NCI-H2227 (cell line): ENCODE results near the gene PTER.
A peak's percentile ranks its signal among the peaks of the same experiment; 100 is the strongest.

Source experiments
- DNase-seq: peaks from one replicate; lab custom pipeline; 2025; ENCODE audit not compliant: unreplicated experiment; lab: John Stamatoyannopoulos, UW

The PTER gene

GRCh38 chr10:16470747-16471146, 33.9 kb downstream of the PTER start:
- no peak for DNase-seq

DNA sequence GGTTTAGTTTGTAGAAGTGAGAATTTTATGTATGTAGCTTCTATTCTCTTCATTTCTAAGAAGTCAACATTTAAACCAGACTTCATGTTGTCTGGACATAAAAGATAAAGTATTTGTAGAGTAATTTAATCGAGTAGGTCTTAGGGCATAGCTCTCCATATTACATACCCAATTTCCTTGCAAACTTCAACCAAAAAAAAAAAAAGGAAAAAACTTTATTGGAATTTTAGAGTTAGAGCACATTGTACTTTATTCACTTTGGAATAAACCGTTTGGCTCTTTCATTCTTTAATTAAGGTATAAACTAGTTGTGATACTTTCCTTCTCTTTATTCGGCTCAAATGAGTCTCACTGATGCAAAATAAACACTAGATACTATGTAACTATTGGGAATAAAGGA, 36.0 kb downstream of the PTER start:
- no peak for DNase-seq

GRCh38 chr10:16477757-16478156, 40.9 kb downstream of the PTER start:
- no peak for DNase-seq

GRCh38 chr10:16478801-16479200, 42.0 kb downstream of the PTER start:
- no peak for DNase-seq

- DNase-seq: no peak
Measured at GRCh38 chr10:16481052-16481728, 44.4 kb downstream of the PTER start.

- no peak for DNase-seq
Measured at GRCh38 chr10:16483241-16483917, 46.6 kb downstream of the PTER start.

DNA sequence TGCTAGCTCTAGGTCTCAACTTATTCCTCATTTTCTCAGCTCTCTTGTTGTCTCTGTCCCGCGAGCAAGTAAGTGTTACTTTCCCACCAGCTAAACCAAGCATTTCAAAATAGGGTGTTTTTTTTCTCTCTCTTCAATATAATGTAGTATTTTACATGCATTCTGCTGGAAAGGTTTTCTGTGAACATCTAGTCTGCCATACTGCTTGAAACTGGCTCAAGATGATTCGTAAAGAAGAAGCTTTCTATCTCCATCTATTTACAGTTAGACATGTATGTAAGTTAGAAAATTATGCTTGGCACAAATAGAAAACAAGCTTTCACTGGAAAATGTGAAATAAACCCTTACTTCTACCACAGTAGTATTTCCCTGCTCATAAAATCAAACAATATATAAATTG, 53.7 kb downstream of the PTER start:
- no peak for DNase-seq

- DNase-seq: peak; percentile 20
Measured at GRCh38 chr10:16491933-16492332, 55.1 kb downstream of the PTER start.

DNA sequence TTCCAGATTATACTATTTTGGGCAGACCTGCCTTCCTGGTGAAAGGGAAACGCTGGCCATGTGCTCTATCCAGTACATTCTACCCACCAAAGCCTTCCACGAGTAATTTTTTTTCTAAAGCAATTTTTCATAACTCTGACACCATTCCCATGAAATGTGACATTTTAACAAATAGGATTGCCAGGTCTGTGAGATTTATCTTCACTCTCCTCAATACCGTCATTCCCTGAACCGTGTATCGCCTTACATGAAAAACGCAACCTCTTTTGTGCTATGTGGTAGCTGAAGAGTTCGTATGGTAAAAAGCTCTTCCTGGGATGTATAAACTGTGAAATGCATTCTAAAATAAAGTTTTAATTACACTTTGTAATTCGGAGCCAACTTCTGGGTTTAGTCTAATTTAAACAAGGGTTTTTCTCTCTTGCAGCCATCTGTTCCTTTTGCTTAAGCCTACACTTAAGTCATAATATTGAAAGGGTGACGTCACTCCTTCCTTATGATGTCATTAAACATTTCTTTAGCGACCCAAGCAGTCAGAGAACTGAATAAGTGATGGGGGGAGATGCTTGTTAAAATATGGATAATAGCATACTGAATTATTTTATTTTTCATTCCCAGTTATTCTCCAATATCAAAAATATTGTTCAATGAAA, 57.2 kb downstream of the PTER start:
- DNase-seq: no peak

- DNase-seq: no peak
Measured at GRCh38 chr10:16497911-16498310, 61.1 kb downstream of the PTER start.

DNA sequence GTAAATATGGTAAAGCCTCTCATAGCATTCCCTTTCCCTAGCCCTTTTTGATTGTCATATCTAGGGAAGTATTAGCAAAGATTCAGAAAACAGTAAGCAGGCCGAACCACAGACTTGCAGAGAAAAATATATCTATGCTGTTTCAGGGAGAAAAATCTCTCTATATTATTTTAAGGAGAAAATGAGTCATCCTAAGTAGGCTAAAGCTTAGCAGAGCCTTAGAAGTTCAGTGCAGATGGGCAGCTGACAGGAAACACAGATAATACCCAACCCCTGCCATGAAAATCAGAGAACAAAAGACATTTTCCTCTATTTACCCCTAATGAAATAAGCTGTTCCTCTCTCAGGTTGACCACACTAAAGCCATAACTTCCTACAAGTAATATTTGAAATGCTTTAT, 68.4 kb downstream of the PTER start:
- DNase-seq: no peak

GRCh38 chr10:16509996-16510395, 73.2 kb downstream of the PTER start:
- DNase-seq: no peak

DNA sequence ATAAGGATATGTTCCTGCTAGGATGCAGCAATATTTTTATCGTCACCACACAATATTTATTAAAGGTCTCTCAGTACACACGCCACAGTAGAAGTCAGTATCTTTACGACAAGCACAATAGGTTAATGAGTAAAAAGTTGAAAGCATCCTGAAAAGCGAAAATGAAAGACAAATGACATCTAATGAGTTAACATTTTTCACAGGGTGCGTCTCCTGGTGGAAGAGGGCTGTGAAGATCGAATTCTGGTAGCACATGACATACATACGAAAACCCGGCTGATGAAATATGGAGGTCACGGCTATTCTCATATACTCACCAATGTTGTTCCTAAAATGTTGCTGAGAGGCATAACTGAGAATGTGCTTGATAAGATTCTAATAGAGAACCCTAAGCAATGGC, 74.0 kb downstream of the PTER start:
- no peak for DNase-seq

- DNase-seq: peak; percentile 4
Measured at GRCh38 chr10:16518822-16519221, 82.0 kb downstream of the PTER start.

DNA sequence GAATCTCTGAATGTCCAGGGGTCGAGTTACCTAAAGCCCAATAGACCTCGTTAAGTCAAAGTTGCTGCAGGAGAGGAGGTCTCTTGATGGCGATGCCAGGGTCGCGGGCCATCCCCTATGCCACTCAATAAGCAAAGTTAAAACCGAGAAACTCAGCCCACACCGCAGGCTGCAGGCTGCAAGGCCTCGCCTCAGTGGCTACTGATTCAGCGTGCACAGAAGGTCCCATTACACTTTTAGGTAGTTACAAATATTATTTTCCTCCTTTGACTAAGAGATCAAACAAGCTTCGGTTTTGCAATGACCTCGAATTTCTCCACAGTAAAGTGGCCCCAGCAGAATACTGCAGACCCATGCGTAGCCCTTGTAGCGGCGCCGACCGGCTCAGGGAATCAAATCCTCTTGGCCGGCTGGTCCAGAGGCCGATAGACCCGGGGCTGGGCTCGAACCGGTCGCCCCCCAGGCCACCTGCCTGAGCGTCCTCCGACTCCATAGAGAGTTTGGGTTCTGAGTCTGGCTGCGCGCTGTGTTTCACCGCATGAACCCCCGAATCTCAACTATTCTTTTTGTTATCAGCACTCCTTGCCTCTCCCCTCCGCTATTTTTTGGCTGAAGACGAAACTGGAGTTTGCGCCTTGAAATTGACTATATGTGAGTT, 82.6 kb downstream of the PTER start:
- DNase-seq: no peak

- peak; percentile 3 for DNase-seq
Measured at GRCh38 chr10:16519908-16520861, 83.4 kb downstream of the PTER start.

- DNase-seq: peak; percentile 18
Measured at GRCh38 chr10:16520900-16521299, 84.1 kb downstream of the PTER start.

- DNase-seq: peak; percentile 28
Measured at GRCh38 chr10:16521311-16522016, 84.7 kb downstream of the PTER start, which contains the start of gene C1QL3. C1QL3 (minus strand) TSS chr10:16521879; CDS start chr10:16521065, 814 bp downstream.

DNA sequence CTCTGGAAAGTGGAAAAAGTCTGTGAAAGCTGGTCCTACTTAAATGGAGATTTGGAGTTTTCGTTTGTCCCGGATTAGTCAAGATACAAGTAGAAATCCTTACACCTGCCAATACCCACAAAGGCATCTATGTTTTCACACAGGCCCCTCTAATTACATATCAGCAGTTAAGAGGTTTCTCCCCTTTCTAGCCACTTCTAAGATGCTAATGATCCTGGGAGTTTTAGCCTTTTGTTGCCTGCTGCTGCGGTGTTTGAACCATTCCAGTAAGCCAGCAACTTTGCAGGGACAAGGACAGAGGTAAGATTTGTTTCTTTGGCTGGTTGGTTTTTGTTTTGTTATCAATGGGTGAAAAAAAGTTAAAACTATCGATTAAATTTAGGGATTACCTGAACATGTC, 90.6 kb downstream of the PTER start:
- no peak for DNase-seq

DNA sequence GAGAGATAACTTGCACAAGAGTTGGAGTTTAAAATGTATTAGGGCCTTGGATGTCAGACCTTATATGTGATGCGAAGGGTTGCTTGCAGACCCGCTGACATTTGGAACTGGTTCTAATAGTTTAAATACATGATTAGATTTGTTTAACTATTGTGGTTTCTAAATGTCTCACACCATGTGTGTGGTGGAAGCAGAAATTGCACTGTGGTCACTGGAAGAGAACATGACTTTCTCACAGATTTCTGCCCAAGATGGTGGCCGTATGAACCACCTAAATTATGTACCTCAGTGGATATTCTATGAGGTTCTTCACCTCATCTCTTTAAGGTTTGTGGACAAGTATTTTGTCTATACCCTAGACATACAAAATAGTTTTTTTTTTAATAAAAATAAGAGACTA, 93.0 kb downstream of the PTER start:
- no peak for DNase-seq
